SIG-M5 treated with dmso at 0.1 percent for 504 hours (cell line): ENCODE measurements around the gene TFCP2.

Experiments used
- DNase-seq: peaks from one replicate; lab custom pipeline; 2025; ENCODE audit not compliant: unreplicated experiment; lab: John Stamatoyannopoulos, UW

Gene TFCP2

GRCh38 chr12:51197736-51198567, 25.0 kb upstream of the TFCP2 start:
- no peak for DNase-seq

- DNase-seq, result no peak
Observed at GRCh38 chr12:51196547-51196946, 23.6 kb upstream of the TFCP2 start.

GRCh38 chr12:51195841-51196240, 22.9 kb upstream of the TFCP2 start:
- DNase-seq, result no peak

DNA sequence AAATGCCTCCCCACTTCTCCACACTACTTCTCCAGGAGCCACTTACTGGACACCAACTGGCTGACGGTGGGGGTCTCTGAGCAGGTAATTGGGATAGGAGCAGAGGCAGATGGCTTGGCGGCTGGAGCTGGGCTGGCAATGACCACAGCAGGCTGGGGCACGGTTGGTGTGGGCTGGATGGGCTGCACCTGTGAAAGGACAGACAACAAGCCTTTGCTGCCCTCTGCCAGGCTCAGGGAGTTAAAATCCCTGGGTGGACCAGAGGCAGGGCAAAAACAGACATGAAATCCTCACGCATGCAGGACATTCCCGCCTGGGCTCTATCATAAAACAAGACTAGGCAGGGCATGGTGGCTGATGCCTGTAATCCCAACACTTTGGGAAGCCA, 19.3 kb upstream of the TFCP2 start:
- no peak for DNase-seq

DNA sequence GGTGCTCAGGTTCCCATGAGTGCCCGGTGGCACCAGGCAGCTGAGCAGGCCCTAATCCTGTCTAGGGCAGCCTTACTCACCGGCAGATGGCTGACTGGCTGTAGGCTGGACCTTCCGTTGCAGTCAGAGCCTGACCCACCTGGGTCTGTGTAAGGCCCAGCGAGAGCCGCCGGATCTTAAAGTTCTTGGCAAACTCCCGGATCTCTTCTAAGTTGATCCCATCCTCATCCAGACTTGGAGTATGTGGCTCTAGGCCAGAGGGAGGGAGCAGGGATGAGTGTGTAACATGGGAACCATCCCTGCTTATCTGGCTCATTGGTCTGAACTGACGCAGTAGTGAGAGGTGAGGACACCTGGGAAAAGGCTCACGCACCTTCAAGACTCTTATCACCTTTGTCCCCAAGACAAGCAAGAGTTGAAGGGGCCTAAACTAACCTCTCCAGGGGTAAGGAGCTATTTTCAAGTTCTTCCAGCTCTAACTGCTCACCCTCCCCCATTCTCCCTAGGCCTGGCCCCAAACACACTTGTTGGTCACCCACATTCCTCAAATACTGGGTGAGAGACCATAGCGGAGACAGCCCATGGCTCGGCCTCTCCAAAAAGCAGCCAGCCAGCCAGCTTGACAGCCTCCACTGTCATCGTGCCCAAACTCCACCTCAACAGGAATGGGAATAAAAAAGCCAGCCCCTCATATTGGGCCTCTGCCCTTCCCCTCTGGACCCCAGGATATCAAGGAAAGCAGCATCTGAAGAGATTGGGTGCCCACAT, 18.8 kb upstream of the TFCP2 start:
- no peak for DNase-seq

DNA sequence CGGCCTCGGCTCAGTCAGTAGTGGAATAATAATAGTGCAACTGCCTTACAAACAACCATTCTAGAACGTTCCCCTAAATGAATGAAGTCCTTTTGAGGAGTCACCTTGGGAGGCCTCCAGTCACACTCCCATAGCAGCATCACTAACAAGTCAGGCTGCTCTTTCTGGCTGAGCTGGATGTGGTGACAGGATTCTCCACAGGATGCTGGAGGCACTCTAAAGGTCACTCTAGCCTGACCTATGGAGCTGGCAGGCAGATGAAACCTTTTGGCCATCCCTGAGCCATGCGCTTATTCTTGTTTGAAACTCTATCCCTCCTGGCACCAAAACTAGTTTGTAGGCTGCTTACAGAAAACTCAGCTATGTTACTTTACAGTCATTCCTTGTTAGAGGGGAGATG, 17.9 kb upstream of the TFCP2 start:
- DNase-seq, result no peak

- DNase-seq, result no peak
Observed at GRCh38 chr12:51189790-51190355, 16.9 kb upstream of the TFCP2 start.

- DNase-seq, result no peak
Observed at GRCh38 chr12:51188359-51189051, 15.6 kb upstream of the TFCP2 start.

- DNase-seq, result no peak
Observed at GRCh38 chr12:51187370-51187987, 14.5 kb upstream of the TFCP2 start.

DNA sequence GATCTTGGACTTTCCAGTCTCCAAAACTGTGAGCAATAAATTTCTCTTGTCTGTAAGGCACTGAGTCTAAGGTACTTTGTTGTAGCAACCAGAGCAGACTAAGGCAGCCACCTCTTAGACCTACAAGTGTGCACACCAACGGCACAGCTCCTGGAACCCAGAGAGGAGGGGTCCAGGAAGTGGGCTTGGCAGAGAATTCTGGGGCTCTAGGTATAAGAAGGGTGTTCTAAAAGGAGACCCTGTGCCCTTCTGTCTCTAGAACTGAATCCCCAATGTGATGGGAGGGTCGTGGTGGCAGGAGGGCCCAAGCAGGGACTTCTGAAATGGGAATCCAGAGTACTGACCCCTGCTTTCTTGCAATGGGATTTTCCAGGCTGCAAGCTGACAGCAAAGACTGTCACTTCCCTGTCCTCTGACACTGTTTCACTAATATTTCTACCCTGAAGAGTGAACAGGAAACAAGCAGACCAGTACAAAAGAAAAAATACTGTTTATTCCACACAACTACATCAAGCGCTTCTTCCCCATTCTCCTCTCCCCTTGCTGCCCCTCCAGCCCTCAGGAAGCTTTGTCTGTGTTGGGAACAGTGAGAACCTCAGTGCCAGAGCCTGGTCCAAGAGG, 13.6 kb upstream of the TFCP2 start:
- DNase-seq, result no peak

DNA sequence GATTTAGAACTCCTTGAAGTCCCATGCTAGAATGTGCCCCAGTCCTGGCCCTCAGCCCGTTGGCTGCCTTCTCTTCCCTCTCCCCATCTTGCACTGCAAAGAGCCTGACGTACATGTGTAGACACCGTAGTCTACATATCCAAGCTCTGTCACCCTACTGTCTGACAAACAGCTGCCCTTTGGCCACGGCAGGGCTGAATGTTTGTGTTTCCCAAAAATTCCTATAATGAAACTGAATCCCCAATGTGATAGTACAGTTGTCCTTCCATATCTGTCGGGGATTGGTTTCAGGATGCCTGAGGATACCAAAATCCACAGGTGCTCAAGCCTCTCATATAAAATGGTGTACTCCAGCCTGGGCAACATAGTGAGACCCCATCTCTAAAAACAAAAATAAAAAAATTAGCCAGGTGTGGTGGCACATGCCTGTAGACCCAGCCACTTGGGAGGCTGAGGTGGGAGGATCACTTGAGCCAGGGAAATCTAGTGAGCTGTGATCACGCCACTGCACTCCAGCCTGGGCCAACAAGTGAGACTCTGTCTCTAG, 12.3 kb upstream of the TFCP2 start:
- no peak for DNase-seq

GRCh38 chr12:51183816-51184215, 10.9 kb upstream of the TFCP2 start:
- no peak for DNase-seq

DNA sequence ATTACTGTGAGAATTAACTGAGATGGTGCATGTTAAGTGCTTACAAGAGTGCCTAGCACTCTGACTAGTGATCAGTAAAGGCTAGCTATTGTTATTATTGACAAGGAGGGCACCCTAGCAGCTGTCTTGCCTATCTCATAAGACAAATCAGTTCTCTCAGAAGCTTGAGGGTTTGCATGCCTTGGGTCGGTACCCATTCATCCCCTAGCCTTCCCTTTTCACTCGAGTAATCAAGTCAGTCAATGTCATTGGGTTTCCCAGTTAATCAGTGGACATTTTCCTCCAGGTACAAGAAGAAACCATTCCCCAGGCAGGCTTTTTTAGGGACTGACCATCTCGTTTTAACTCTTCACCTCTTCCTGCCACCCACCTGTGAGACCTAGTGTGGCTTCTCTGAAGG, 10.4 kb upstream of the TFCP2 start:
- DNase-seq, result no peak

DNA sequence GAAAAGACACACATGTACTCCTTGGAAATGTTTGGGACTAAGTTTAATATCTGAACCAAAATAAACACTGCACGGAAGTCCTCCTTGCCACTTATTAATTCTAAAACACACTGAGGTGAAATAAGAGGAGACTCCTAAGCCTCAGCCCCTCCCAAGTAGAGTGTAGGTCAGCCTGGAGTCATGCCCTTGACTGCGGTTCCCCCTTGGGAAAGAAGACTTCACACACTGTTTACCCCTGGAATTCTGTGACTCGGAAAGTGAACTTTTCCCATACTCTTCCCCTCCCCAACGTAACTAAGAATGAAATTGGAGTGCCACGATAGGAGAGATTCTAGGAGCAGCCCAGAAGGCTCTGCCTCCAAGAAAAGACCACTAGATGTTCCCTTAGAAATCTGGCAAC, 8.6 kb upstream of the TFCP2 start:
- DNase-seq, result no peak

GRCh38 chr12:51177897-51178296, 5.0 kb upstream of the TFCP2 start:
- no peak for DNase-seq

- DNase-seq, result no peak
Observed at GRCh38 chr12:51174501-51174900, 1.6 kb upstream of the TFCP2 start.

- DNase-seq, result peak; percentile 59
Observed at GRCh38 chr12:51171884-51172514, 936 bp downstream of the TFCP2 start.

DNA sequence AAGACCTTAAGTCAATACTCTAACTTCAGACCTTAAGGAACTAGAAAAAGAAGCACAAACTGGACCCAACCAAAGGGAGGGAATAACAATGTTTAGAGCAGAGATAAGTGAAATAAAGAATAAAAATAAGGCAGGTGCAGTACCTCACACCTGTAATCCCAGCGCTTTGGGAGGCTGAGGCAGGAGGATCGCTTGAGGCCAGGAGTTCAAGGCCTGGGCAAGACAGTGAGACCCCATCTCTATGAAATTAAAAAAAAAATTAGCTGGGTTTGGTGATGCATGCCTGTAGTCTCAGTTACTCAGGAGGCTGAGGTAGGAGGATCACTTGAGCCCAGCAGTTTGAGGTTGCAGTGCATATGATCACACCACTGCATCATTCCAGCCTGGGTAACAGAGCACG, 9.1 kb downstream of the TFCP2 start:
- DNase-seq, result no peak

- no peak for DNase-seq
Observed at GRCh38 chr12:51162217-51162616, 10.7 kb downstream of the TFCP2 start.
